H1 (cell line): ENCODE results near the gene GRID1. TPM values are rescaled to one million over a fixed set of nuclear protein-coding genes. Genes with fewer than 3 reads are reported as not detected.

Experiments
- CTCF ChIA-PET: fragments of 300-600 bp; sonication (Branson Sonifier 250); formaldehyde crosslinking; loops from one replicate; lab custom pipeline; 2021; ENCODE audit not compliant: partially characterized antibody; lab: Charles Lee
- POLR2A ChIA-PET: fragments of 300-600 bp; sonication (Branson Sonifier 250); formaldehyde crosslinking; loops from one replicate; lab custom pipeline; 2021; ENCODE audit warnings: inconsistent platforms; ENCODE audit not compliant: partially characterized antibody; lab: Charles Lee
- DNase-seq, 2 experiments: peaks; one replicate each; pipeline versions ENCODE4 v3.0.0 to v3.0.0-alpha.2; 2010 to 2022; ENCODE audit warnings: low spot score in 2 of 2, low read depth in 1 of 2, mixed read lengths in 1 of 2
- FAIRE-seq: peaks from 2 replicates; lab custom pipeline; 2011; peaks lifted over from hg19 to GRCh38; lab: Jason Lieb, UNC
- H2AFZ ChIP-seq: 2 replicates; pipeline ENCODE4 v1.8.1; 2012; ENCODE audit warnings: low read length, inconsistent platforms
- H2AK5ac ChIP-seq: 2 replicates; pipeline ENCODE4 v1.6.1; 2013; ENCODE audit warnings: low read depth, low read length
- H2BK120ac ChIP-seq: replicated peaks from 2 replicates; pipeline ENCODE3; 2013; ENCODE audit warnings: low read depth, low read length, inconsistent platforms
- H2BK12ac ChIP-seq: 2 replicates; pipeline ENCODE4 v1.6.1; 2013; ENCODE audit warnings: low read depth, low read length
- H2BK15ac ChIP-seq: 2 replicates; pipeline ENCODE4 v1.6.1; 2013; ENCODE audit warnings: low read length
- H2BK20ac ChIP-seq: 2 replicates; pipeline ENCODE4 v1.6.1; 2013; ENCODE audit warnings: low read length
- H2BK5ac ChIP-seq: 2 replicates; pipeline ENCODE4 v1.6.1; 2013; ENCODE audit warnings: low read depth, low read length
- H3K14ac ChIP-seq: 2 replicates; pipeline ENCODE4 v1.6.1; 2013; ENCODE audit warnings: inconsistent platforms; ENCODE audit not compliant: insufficient read length
- H3K18ac ChIP-seq: 2 replicates; pipeline ENCODE4 v1.6.1; 2013; ENCODE audit warnings: low read length; ENCODE audit errors: extremely low read depth
- H3K23ac ChIP-seq: 2 replicates; pipeline ENCODE4 v1.6.1; 2013; ENCODE audit warnings: inconsistent platforms; ENCODE audit not compliant: insufficient read length
- H3K23me2 ChIP-seq: 2 replicates; pipeline ENCODE4 v1.6.1; 2013; ENCODE audit warnings: low read depth, low read length
- H3K27ac ChIP-seq: 2 replicates; pipeline ENCODE4 v1.6.1; 2011; ENCODE audit warnings: low read depth, low read length, inconsistent platforms
- H3K27me3 ChIP-seq, 4 experiments: replicated peaks in 1 of 4; 1 replicate in 1 of 4; 2 replicates in 3 of 4; pipeline versions ENCODE4 v1.6.1 to v1.8.1; 2011 to 2013; ENCODE audit warnings: low read length in 3 of 4, mild to moderate bottlenecking in 3 of 4, inconsistent platforms in 2 of 4, mixed read lengths in 2 of 4, moderate library complexity in 1 of 4; ENCODE audit not compliant: control insufficient read depth in 3 of 4, insufficient read depth in 3 of 4; ENCODE audit errors: extremely low read depth in 1 of 4
- H3K36me3 ChIP-seq, 4 experiments: 2 replicates each; pipeline versions ENCODE4 v1.6.1 to v1.8.1; 2011 to 2013; ENCODE audit warnings: mild to moderate bottlenecking in 4 of 4, low read length in 3 of 4, moderate library complexity in 2 of 4, control low read depth in 1 of 4, inconsistent platforms in 1 of 4; ENCODE audit not compliant: insufficient read depth in 4 of 4, control insufficient read depth in 2 of 4
- H3K4ac ChIP-seq: replicated peaks from 2 replicates; pipeline ENCODE3; 2013; ENCODE audit warnings: low read length, low read depth, mixed read lengths, inconsistent platforms; ENCODE audit not compliant: insufficient read length
- H3K4me1 ChIP-seq, 4 experiments: replicated peaks in 1 of 4; 1 replicate in 1 of 4; 2 replicates in 3 of 4; pipeline versions ENCODE4 v1.6.1 to v1.8.1; 2011 to 2013; ENCODE audit warnings: low read length in 3 of 4, inconsistent platforms in 2 of 4, mixed read lengths in 1 of 4; ENCODE audit not compliant: insufficient read depth in 4 of 4, control insufficient read depth in 3 of 4
- H3K4me2 ChIP-seq, 2 experiments: 2 replicates each; pipeline versions ENCODE4 v1.6.1 to v1.8.1; 2011 to 2013; ENCODE audit warnings: low read depth in 2 of 2, low read length in 2 of 2, control low read depth in 1 of 2, inconsistent platforms in 1 of 2, mild to moderate bottlenecking in 1 of 2; ENCODE audit not compliant: insufficient read depth in 1 of 2
- H3K4me3 ChIP-seq, 4 experiments: fragments of 200-600, 300-600 bp in 1 of 4; sonication (generic), shearing (Covaris generic), sonication (Bioruptor Twin) in 1 of 4; 2 replicates each; pipeline versions ENCODE4 v1.5.1 to v1.8.1; 2011 to 2016; ENCODE audit warnings: low read length in 4 of 4, low read depth in 3 of 4, control low read depth in 2 of 4, inconsistent platforms in 2 of 4, mild to moderate bottlenecking in 2 of 4, mixed read lengths in 1 of 4, moderate library complexity in 1 of 4; ENCODE audit not compliant: insufficient read depth in 2 of 4; ENCODE audit errors: extremely low read depth in 1 of 4
- H3K56ac ChIP-seq: replicated peaks from 2 replicates; pipeline ENCODE3; 2013; ENCODE audit warnings: low read depth, mild to moderate bottlenecking, mixed read lengths, low read length, inconsistent platforms; ENCODE audit not compliant: insufficient read length
- H3K79me1 ChIP-seq: 2 replicates; pipeline ENCODE4 v1.6.1; 2013; ENCODE audit warnings: low read depth, low read length, control low read depth
- H3K79me2 ChIP-seq, 2 experiments: 2 replicates each; pipeline versions ENCODE4 v1.6.1 to v1.8.1; 2012 to 2013; ENCODE audit warnings: low read length in 2 of 2, mild to moderate bottlenecking in 2 of 2, inconsistent platforms in 1 of 2; ENCODE audit not compliant: insufficient read depth in 2 of 2, control insufficient read depth in 1 of 2
- H3K9ac ChIP-seq, 4 experiments: replicated peaks in 1 of 4; 1 replicate in 1 of 4; 2 replicates in 3 of 4; pipeline versions ENCODE4 v1.6.1 to v1.8.1; 2011 to 2013; ENCODE audit warnings: low read depth in 3 of 4, low read length in 3 of 4, control low read depth in 2 of 4, mild to moderate bottlenecking in 2 of 4, moderate library complexity in 2 of 4, inconsistent platforms in 1 of 4; ENCODE audit errors: extremely low read depth in 1 of 4
- H3K9me3 ChIP-seq, 2 experiments: 2 replicates each; pipeline versions ENCODE4 v1.6.1 to v1.8.1; 2012 to 2013; ENCODE audit warnings: mild to moderate bottlenecking in 2 of 2, moderate library complexity in 2 of 2, control low read depth in 1 of 2, inconsistent platforms in 1 of 2, low read depth in 1 of 2, low read length in 1 of 2, mixed read lengths in 1 of 2; ENCODE audit not compliant: insufficient read depth in 2 of 2
- H4K20me1 ChIP-seq, 2 experiments: replicated peaks in 1 of 2; 2 replicates each; pipeline versions ENCODE3 to v1.8.1; 2011 to 2013; ENCODE audit warnings: inconsistent platforms in 2 of 2, low read length in 2 of 2, mild to moderate bottlenecking in 1 of 2; ENCODE audit not compliant: insufficient read depth in 2 of 2, control insufficient read depth in 1 of 2
- H4K5ac ChIP-seq: 2 replicates; pipeline ENCODE4 v1.6.1; 2013; ENCODE audit warnings: low read length, low read depth, mixed read lengths, inconsistent platforms; ENCODE audit not compliant: insufficient read length
- H4K8ac ChIP-seq: 2 replicates; pipeline ENCODE4 v1.8.0; 2013; ENCODE audit warnings: mild to moderate bottlenecking, moderate library complexity, low read length, inconsistent platforms; ENCODE audit not compliant: insufficient read depth; ENCODE audit errors: extremely low read depth
- H4K91ac ChIP-seq: replicated peaks from 2 replicates; pipeline ENCODE3; 2013; ENCODE audit warnings: low read length, mixed read lengths, inconsistent platforms; ENCODE audit not compliant: insufficient read length
- ATF2 ChIP-seq: IDR thresholded peaks from 2 replicates; pipeline ENCODE4 v1.6.1; 2012; ENCODE audit warnings: low read length, inconsistent platforms
- CHD1 ChIP-seq: IDR thresholded peaks from 2 replicates; pipeline ENCODE4 v1.6.1; 2012; ENCODE audit warnings: low read depth, low read length, improper control_type of control experiment
- CHD2 ChIP-seq: IDR thresholded peaks from 2 replicates; pipeline ENCODE4 v1.6.1; 2012; ENCODE audit warnings: low read length, improper control_type of control experiment
- CREB1 ChIP-seq: IDR thresholded peaks from 2 replicates; pipeline ENCODE4 v1.6.1; 2012; ENCODE audit warnings: inconsistent platforms
- GABPA ChIP-seq: IDR thresholded peaks from 2 replicates; pipeline ENCODE4 v1.6.1; 2011; ENCODE audit warnings: mild to moderate bottlenecking, low read length, moderate library complexity, borderline replicate concordance; ENCODE audit not compliant: insufficient read depth
- HDAC2 ChIP-seq, 2 experiments: fragments of 300-600 bp in 1 of 2; sonication (generic) in 1 of 2; IDR thresholded peaks; 2 replicates each; pipeline ENCODE4 v1.6.1; 2011 to 2012; ENCODE audit warnings: low read depth in 2 of 2, low read length in 2 of 2, mild to moderate bottlenecking in 2 of 2, moderate library complexity in 2 of 2, borderline replicate concordance in 1 of 2, inconsistent platforms in 1 of 2
- JUN ChIP-seq: IDR thresholded peaks from 2 replicates; pipeline ENCODE4 v1.6.1; 2011; ENCODE audit warnings: low read depth, mild to moderate bottlenecking, improper control_type of control experiment, low read length
- NRF1 ChIP-seq: IDR thresholded peaks from 2 replicates; pipeline ENCODE4 v1.6.1; 2011; ENCODE audit warnings: mild to moderate bottlenecking, low read depth, low read length, improper control_type of control experiment
- PHF8 ChIP-seq: fragments of 200-600 bp; sonication (generic); conservative IDR thresholded peaks from 2 replicates; pipeline ENCODE4 v1.7.1; 2012; ENCODE audit warnings: low read depth, mild to moderate bottlenecking, inconsistent platforms, low read length, moderate library complexity
- RFX5 ChIP-seq: IDR thresholded peaks from 2 replicates; pipeline ENCODE4 v1.6.1; 2011; ENCODE audit warnings: low read depth, low read length, improper control_type of control experiment, borderline replicate concordance
- SIRT6 ChIP-seq: IDR thresholded peaks from one replicate; pipeline ENCODE4 v1.7.1; 2012; ENCODE audit warnings: low read length, inconsistent platforms
- TBP ChIP-seq: IDR thresholded peaks from 2 replicates; pipeline ENCODE4 v1.6.1; 2011; ENCODE audit warnings: low read depth, low read length, improper control_type of control experiment
- WGBS, 2 experiments: shearing (Covaris generic) in 1 of 2; methylation state at CpG; one replicate each; pipeline versions ENCODE4 v1.1.6 to v1.1.7; 2013 to 2015; ENCODE audit warnings: low lambda C conversion rate in 2 of 2, mixed read lengths in 2 of 2, inconsistent platforms in 1 of 2, low coverage in 1 of 2, missing lambda C conversion rate in 1 of 2; ENCODE audit not compliant: insufficient replicate concordance in 2 of 2, insufficient coverage in 1 of 2, insufficient read length in 1 of 2; ENCODE audit errors: extremely low coverage in 1 of 2, missing lambda C conversion rate in 1 of 2; 5-methylcytosine and 5-hydroxymethylcytosine counted together
- polyA plus RNA-seq, 7 experiments: library from polyadenylated mRNA; depleted of rRNA in 3 of 7; stranded (reverse) in 5 of 7; unstranded in 2 of 7; fragments of >200 nt in 5 of 7; fragments of 200-250 nt in 2 of 7; gene quantifications; 1 replicate in 5 of 7; 2 replicates in 1 of 7; 4 replicates in 1 of 7; pipeline versions ENCODE4 v1.2.1 to v1.2.3, GENCODE V29; 2011 to 2013; ENCODE audit warnings: missing spikeins in 2 of 7, mixed read lengths in 2 of 7
- total RNA-seq: library from RNA; stranded (reverse); fragmentation: NEBNext Ultra II Directional; extraction: Animal tissue kit (Norgen Biotek cat#: 25700); gene quantifications from 2 replicates; pipeline ENCODE4 v1.2.1, GENCODE V29; 2021

GRID1 gene
- total and polyA plus RNA-seq, 2 of the 8 experiments (the other 6 are each of a cell fraction or from before 2014, with no cell fraction given) = 0.22 to 0.30 TPM

GRCh38 chr10:86233131-86233530 is 133.5 kb downstream of the GRID1 start:
- H2BK120ac ChIP-seq = no peak overlapping the region
- CTCF ChIA-PET = interaction anchor here (0.6 to 1.2 kb wide), 2 partner anchors 28 to 120 kb away, joined by 3 read pairs; no protein-coding TSS in a partner anchor
- peak overlapping the region; percentile 27; the same call in 1 of the 2 replicates for H2BK5ac ChIP-seq
- DNase-seq (no peak), FAIRE-seq (no peak)
- H3K36me3 ChIP-seq = no peaks in the 10 kb centered on the region
- POLR2A ChIA-PET = interaction anchor here (1.9 kb wide), 1 partner anchor 10 kb away, joined by 6 read pairs; no protein-coding TSS in a partner anchor
- H3K27ac ChIP-seq = no peak overlapping the region; the same call in 1 of the 2 replicates
- H3K56ac ChIP-seq = no peak overlapping the region
- no peak overlapping the region for H3K4ac ChIP-seq
- no peak overlapping the region for H4K5ac ChIP-seq
- peaks cover 0 to 23% (median 16%) of the 10 kb centered on the region in 4 experiments; a peak in 6 of 7 replicates for H3K4me1 ChIP-seq
- H4K91ac ChIP-seq = no peak overlapping the region
- no peak overlapping the region; the same call in 1 of the 2 replicates for H3K18ac ChIP-seq
- peaks cover 2 to 13% of the 10 kb centered on the region in 2 experiments; a peak in 3 of 4 replicates for H3K9me3 ChIP-seq
- H2BK12ac ChIP-seq = peak overlapping the region; percentile 80; the same call in 1 of the 2 replicates
- H2BK15ac ChIP-seq = peak overlapping the region; percentile 88; the same call in 1 of the 2 replicates
- H2AK5ac ChIP-seq = peak overlapping the region; percentile 65; the same call in 1 of the 2 replicates
- no peak overlapping the region for H3K14ac ChIP-seq
- 0 out of 2 replicates have a peak overlapping the region, but pooled peaks have one; percentile 19 for H4K8ac ChIP-seq
- no peaks in the 10 kb centered on the region for H3K27me3 ChIP-seq
- peaks cover under 1% of the 10 kb centered on the region; the same call in 1 of the 2 replicates for H3K23me2 ChIP-seq
- no peaks in the 10 kb centered on the region for H4K20me1 ChIP-seq
- H2BK20ac ChIP-seq = 0 out of 2 replicates have a peak overlapping the region, but pooled peaks have one; percentile 72
- H3K9ac ChIP-seq = no peak overlapping the region
- H2AFZ ChIP-seq = no peak overlapping the region
- WGBS, 2 experiments = 75% methylated on average over 7 of the region's 7 CpGs; no CpG with 5 or more reads in 1 of the 2 experiments
- no peak overlapping the region for H3K4me3 ChIP-seq
- H3K4me2 ChIP-seq = no peak overlapping the region; a peak in 1 of 4 replicates
- H3K23ac ChIP-seq = no peak overlapping the region
- H3K79me1 ChIP-seq = no peaks in the 10 kb centered on the region
- H3K79me2 ChIP-seq = no peaks in the 10 kb centered on the region
- no peak for TF ChIP-seq CREB1
- TF ChIP-seq ATF2 = no peak
- TF ChIP-seq RFX5 = no peak
- TF ChIP-seq TBP = no peak
- no peak for TF ChIP-seq JUN
- no peak for TF ChIP-seq PHF8
- no peak for TF ChIP-seq HDAC2 (IDR thresholded peaks at IDR 0.05; ENCODE audit: borderline replicate concordance in 1 of 2, low read depth in 2 of 2, low read length in 2 of 2)
- TF ChIP-seq GABPA = no peak
- TF ChIP-seq CHD1 = no peak
- TF ChIP-seq SIRT6 = no peak
- TF ChIP-seq CHD2 = no peak
- no peak for TF ChIP-seq NRF1
